PFSK-1 (cell line): ENCODE data around the gene FBXL2.
A peak's percentile ranks its signal among the peaks of the same experiment; 100 is the strongest.

ENCODE experiments used
- POLR2AphosphoS5 ChIP-seq: IDR thresholded peaks from 2 replicates; pipeline ENCODE4 v1.6.1; 2012; ENCODE audit warnings: low read depth, mild to moderate bottlenecking, control low read depth, low read length, moderate library complexity
- SIN3A ChIP-seq: IDR thresholded peaks from 2 replicates; pipeline ENCODE4 v1.6.1; 2012; ENCODE audit warnings: mild to moderate bottlenecking, low read length, moderate library complexity, borderline replicate concordance; ENCODE audit not compliant: insufficient read depth
- TAF1 ChIP-seq: IDR thresholded peaks from 2 replicates; pipeline ENCODE4 v1.6.1; 2012; ENCODE audit warnings: low read length, control low read depth, borderline replicate concordance; ENCODE audit not compliant: insufficient read depth
- TF ChIP-seq, protein P1 (sequence below), 2 experiments: IDR thresholded peaks; 2 replicates each; pipeline versions ENCODE4 v1.6.1 to v1.8.0; 2011 to 2012; ENCODE audit warnings: low read depth in 2 of 2, low read length in 2 of 2, control low read depth in 1 of 2, inconsistent platforms in 1 of 2, mild to moderate bottlenecking in 1 of 2, moderate library complexity in 1 of 2; ENCODE audit not compliant: insufficient read depth in 1 of 2

DNA sequence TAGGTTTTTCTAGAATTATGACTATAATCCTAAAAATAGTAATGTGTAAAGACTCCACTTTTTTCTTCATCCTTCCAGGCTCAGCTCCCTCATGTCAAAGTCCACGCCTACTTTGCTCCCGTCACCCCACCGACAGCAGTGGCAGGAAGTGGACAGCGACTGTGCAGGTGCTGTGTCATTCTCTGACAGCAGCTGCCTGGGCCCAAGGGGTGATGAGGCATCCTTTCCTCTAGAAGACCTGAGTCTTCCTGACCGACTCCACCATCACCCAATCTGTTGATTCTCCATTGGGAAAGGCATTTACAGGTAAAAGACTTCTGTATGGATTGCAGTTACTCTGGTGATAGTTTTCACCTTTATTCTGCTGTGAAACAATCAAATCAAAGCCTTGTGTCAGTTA is 108.2 kb downstream of the FBXL2 start:
- TF ChIP-seq, protein P1, sequence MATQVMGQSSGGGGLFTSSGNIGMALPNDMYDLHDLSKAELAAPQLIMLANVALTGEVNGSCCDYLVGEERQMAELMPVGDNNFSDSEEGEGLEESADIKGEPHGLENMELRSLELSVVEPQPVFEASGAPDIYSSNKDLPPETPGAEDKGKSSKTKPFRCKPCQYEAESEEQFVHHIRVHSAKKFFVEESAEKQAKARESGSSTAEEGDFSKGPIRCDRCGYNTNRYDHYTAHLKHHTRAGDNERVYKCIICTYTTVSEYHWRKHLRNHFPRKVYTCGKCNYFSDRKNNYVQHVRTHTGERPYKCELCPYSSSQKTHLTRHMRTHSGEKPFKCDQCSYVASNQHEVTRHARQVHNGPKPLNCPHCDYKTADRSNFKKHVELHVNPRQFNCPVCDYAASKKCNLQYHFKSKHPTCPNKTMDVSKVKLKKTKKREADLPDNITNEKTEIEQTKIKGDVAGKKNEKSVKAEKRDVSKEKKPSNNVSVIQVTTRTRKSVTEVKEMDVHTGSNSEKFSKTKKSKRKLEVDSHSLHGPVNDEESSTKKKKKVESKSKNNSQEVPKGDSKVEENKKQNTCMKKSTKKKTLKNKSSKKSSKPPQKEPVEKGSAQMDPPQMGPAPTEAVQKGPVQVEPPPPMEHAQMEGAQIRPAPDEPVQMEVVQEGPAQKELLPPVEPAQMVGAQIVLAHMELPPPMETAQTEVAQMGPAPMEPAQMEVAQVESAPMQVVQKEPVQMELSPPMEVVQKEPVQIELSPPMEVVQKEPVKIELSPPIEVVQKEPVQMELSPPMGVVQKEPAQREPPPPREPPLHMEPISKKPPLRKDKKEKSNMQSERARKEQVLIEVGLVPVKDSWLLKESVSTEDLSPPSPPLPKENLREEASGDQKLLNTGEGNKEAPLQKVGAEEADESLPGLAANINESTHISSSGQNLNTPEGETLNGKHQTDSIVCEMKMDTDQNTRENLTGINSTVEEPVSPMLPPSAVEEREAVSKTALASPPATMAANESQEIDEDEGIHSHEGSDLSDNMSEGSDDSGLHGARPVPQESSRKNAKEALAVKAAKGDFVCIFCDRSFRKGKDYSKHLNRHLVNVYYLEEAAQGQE (IDR thresholded peaks at IDR 0.05; ENCODE audit: insufficient read depth in 1 of 2, low read depth in 2 of 2, low read length in 2 of 2), result peak; percentile 17 to 18; a peak in 1 of 4 replicates
- TF ChIP-seq SIN3A, result no peak
- TF ChIP-seq POLR2AphosphoS5, result no peak
- no peak for TF ChIP-seq TAF1
